Adipocyte (in vitro differentiated cells): ENCODE measurements around the gene CXCL8.
"Not testable (repeated sequence)": the region's sequence is repeated elsewhere in the genome, so short reads cannot be mapped to it uniquely, and the experiment has no call there.

Experiments used
- DNase-seq: peaks from one replicate; pipeline ENCODE4 v3.0.0-alpha.2; 2015; ENCODE audit warnings: low read depth
- H3K27me3 ChIP-seq: replicated peaks from 2 replicates; pipeline ENCODE4 v1.7.0; 2013; ENCODE audit warnings: mild to moderate bottlenecking, low read length, moderate library complexity; ENCODE audit not compliant: control insufficient read depth, insufficient read depth
- H3K36me3 ChIP-seq: 2 replicates; pipeline ENCODE4 v1.7.0; 2013; ENCODE audit warnings: low read length, mild to moderate bottlenecking, moderate library complexity; ENCODE audit not compliant: control insufficient read depth, insufficient read depth, severe bottlenecking
- H3K4me1 ChIP-seq: 2 replicates; pipeline ENCODE4 v1.7.0; 2013; ENCODE audit warnings: mild to moderate bottlenecking, low read length, moderate library complexity; ENCODE audit not compliant: control insufficient read depth, insufficient read depth
- H3K4me3 ChIP-seq: 2 replicates; pipeline ENCODE4 v1.7.0; 2013; ENCODE audit warnings: mild to moderate bottlenecking, low read length, moderate library complexity
- H3K9ac ChIP-seq: 2 replicates; pipeline ENCODE4 v1.7.0; 2013; ENCODE audit warnings: mild to moderate bottlenecking, low read length, moderate library complexity
- H3K9me3 ChIP-seq: 2 replicates; pipeline ENCODE4 v1.7.0; 2013; ENCODE audit warnings: mild to moderate bottlenecking, low read length, moderate library complexity; ENCODE audit not compliant: control insufficient read depth

CXCL8 gene

DNA sequence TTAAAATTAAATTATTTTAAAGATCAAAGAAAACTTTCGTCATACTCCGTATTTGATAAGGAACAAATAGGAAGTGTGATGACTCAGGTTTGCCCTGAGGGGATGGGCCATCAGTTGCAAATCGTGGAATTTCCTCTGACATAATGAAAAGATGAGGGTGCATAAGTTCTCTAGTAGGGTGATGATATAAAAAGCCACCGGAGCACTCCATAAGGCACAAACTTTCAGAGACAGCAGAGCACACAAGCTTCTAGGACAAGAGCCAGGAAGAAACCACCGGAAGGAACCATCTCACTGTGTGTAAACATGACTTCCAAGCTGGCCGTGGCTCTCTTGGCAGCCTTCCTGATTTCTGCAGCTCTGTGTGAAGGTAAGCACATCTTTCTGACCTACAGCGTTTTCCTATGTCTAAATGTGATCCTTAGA lies at the start of gene CXCL8:
CXCL8 (plus strand) TSS at position 217 of the 426 bp plus-strand sequence; CDS start at position 307, 90 bp downstream.
- Histone ChIP-seq H3K9ac (no peak within 1 kb of the TSS), H3K9me3 (no peaks in the 10 kb centered on the region), H3K36me3 (no peaks in the 10 kb centered on the region), H3K27me3 (no peaks in the 10 kb centered on the region), H3K4me3 (peak within 1 kb of the TSS; percentile 35), H3K4me1 (peaks cover 2% of the 10 kb centered on the region)
- DNase-seq: peak; percentile 62

DNA sequence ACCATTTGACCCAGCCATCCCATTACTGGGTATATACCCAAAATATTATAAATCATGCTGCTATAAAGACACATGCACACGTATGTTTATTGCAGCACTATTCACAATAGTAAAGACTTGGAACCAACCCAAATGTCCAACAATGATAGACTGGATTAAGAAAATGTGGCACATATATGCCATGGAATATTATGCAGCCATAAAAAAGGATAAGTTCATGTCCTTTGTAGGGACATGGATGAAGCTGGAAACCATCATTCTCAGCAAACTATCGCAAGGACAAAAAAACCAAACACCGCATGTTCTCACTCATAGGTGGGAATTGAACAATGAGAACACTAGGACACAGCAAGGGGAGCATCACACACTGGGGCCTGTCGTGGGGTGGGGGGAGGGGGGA lies 49.2 kb upstream of the CXCL8 start:
- H3K9me3 ChIP-seq, DNase-seq, H3K36me3 ChIP-seq, H3K27me3 ChIP-seq, H3K4me3 ChIP-seq, H3K9ac ChIP-seq, H3K4me1 ChIP-seq: not testable (repeated sequence)

DNA sequence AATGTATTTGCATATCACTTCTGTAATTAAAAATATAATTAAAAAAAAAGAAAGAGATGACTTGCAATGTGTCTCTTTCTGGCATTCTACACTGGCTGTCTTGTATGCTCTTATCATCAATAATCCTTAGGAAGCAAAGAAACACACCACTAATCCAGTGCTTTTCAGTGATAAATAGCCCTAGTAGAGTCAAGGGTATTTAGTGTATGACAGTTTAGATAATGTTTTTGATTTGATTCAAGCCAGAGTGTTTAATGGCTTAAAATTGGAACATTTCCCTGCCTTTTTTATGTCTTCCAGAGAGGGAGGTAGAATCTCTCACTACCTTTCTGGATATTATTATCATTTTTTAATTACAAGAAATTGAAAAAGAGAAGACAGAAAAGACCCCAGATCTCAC lies 48.6 kb upstream of the CXCL8 start:
- H3K9ac ChIP-seq: no peak overlapping the region
- no peaks in the 10 kb centered on the region for H3K9me3 ChIP-seq
- no peaks in the 10 kb centered on the region for H3K36me3 ChIP-seq
- DNase-seq: no peak
- no peak overlapping the region for H3K4me3 ChIP-seq
- no peaks in the 10 kb centered on the region for H3K27me3 ChIP-seq
- peaks cover 9% of the 10 kb centered on the region for H3K4me1 ChIP-seq

DNA sequence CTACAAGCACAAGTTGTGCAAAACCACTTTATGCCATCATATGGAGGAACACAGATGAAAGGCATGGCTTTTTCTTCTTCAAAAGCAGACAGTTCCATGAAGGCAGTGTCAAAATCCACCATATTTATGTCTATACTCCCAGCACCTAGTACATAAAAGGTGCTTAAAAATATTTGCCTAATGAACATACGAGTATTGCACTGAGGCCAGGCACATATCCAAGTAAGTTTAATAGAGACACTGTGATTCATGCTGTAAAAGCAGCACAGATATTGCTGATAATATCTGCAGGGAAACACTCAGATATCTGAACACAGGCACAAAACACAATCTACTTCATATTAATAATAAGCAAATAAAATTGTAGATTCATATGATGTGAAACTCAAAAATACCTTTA lies 48.1 kb upstream of the CXCL8 start:
- Histone ChIP-seq H3K27me3 (no peaks in the 10 kb centered on the region), H3K4me3 (no peak overlapping the region), H3K36me3 (no peaks in the 10 kb centered on the region), H3K9ac (no peak overlapping the region), H3K9me3 (no peaks in the 10 kb centered on the region), H3K4me1 (peaks cover 9% of the 10 kb centered on the region)
- no peak for DNase-seq

DNA sequence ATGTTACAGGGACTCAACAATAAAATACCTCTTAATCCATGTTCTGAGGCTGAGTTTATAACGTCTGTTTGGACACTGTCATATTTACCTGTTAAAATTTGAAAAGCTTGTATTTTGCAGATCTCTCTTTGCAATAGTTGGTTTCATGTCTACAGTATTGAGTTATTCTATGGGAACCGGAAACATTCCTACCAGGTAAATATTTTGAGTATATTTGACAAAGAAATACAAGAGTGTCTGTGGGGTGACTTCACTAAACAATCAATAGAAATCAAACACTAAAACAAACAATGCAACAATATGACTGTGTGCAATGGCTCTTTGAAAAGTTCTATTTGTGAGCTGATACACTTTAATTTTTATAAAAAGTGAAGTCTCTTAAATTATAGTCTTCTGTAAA lies 47.7 kb upstream of the CXCL8 start:
- Histone ChIP-seq H3K4me3 (no peak overlapping the region), H3K27me3 (no peaks in the 10 kb centered on the region), H3K4me1 (peaks cover 9% of the 10 kb centered on the region), H3K9me3 (no peaks in the 10 kb centered on the region), H3K9ac (no peak overlapping the region), H3K36me3 (no peaks in the 10 kb centered on the region)
- DNase-seq: no peak

DNA sequence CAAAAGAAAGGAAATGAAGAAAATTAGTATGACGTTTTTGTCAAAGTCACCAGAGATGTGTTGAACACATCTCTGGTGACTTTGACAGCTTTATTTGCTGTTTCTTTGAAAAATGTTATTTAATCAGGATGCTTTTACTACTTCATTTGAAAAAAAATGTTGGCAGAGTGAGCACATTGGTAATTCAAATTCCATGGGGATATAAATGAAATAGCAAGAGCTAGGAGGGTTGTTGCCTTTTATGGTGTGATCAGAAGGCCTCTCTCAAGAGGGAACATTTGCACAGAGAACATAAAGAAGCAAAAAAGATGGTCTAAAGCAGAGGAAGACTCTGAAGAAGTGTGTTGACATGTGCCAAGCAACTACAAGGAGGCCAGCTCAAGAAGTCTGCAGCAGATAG lies 46.6 kb upstream of the CXCL8 start:
- peak; percentile 58 for DNase-seq
- no peaks in the 10 kb centered on the region for H3K36me3 ChIP-seq
- H3K4me3 ChIP-seq: no peak overlapping the region
- no peaks in the 10 kb centered on the region for H3K9me3 ChIP-seq
- no peak overlapping the region for H3K9ac ChIP-seq
- H3K27me3 ChIP-seq: no peaks in the 10 kb centered on the region
- peaks cover 14% of the 10 kb centered on the region for H3K4me1 ChIP-seq

DNA sequence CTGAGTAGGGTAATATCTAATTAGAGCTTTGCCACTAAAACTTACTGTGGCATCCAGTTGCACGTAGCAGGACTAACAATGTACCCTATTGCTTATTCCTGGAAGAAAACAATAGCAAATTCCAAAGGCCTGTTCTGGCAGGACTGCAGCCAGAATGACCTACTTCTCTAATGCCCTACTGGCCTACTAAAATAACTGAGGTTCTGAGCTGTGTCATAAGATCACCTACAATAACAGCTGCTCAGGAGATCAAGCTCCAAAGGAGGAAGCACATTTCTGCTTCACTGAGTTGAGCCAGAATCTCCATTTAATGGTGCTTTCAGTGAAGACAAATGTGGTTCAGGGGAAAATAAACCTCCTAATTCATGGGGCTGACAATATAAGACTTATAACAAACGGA lies 42.2 kb upstream of the CXCL8 start:
- DNase-seq: peak; percentile 61
- Histone ChIP-seq H3K36me3 (no peaks in the 10 kb centered on the region), H3K9me3 (no peaks in the 10 kb centered on the region), H3K4me3 (no peak overlapping the region), H3K9ac (no peak overlapping the region), H3K4me1 (peaks cover 11% of the 10 kb centered on the region), H3K27me3 (no peaks in the 10 kb centered on the region)

DNA sequence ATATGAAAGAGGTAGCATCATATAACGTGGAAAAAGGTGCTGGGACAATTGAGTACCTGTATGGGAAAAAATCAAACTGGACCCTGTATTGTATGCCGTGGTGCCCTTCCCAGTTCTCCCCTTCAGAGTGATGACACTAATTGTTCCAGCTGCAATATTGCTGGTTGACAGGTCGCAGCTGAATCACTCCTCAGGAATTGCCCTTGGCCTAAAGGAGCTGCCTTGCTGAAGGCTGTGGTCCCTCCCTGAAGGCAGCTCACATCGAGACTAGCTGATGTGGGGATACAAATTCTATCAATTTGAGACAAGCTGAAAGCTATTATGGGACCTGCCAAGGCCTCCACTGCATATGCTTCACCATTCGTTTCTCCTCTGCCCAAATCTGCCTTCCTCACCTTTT lies 39.3 kb upstream of the CXCL8 start:
- no peak for DNase-seq
- Histone ChIP-seq H3K36me3 (no peaks in the 10 kb centered on the region), H3K9ac (no peak overlapping the region), H3K4me3 (no peak overlapping the region), H3K9me3 (no peaks in the 10 kb centered on the region), H3K27me3 (no peaks in the 10 kb centered on the region), H3K4me1 (peaks cover 38% of the 10 kb centered on the region)

DNA sequence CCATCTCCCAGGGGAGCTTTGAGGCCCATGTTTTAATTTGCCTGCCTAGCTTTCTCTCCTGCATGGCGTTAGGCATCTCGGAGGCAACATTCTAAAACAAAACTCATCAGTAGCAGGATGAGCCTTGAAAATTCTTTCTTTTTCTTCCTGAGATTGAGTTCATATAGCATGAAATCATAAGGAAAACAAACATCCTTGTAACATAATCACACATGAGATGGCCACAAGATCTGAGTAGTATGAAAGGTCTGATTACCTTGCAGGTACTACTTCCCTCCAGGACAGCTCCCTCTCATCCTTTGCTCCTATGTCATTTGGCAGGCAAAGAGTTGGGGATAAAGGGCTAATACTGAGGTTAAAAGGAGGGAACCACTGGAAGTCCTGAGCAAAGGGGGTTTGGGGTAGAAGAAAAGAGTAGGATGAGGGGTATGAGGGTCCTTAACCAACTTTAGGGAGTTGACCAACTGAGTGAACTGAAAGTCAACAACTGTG lies 37.5 kb upstream of the CXCL8 start:
- Histone ChIP-seq H3K9ac (no peak overlapping the region), H3K4me3 (no peak overlapping the region), H3K27me3 (no peaks in the 10 kb centered on the region), H3K9me3 (no peaks in the 10 kb centered on the region), H3K36me3 (no peaks in the 10 kb centered on the region), H3K4me1 (peaks cover 44% of the 10 kb centered on the region)
- DNase-seq: no peak

DNA sequence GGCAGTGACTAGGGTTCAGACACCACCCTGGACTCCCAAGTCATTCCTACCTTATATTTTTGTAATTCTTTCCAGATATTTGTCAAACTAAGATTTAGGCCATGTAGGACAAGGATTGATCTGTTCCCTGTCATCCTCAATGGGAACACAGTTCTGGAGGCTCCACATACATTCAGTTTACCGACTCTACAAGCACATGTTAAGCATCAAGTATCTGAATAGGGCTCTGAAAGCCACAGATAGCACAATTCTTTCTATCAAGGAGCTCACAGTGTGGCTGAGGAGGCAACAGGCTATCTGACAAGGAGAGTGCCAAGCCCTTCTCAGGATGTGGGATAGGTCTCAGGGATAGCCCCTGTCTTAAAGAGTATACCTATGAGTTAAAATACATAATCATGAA lies 37.0 kb upstream of the CXCL8 start:
- DNase-seq: no peak
- Histone ChIP-seq H3K4me1 (peaks cover 45% of the 10 kb centered on the region), H3K27me3 (no peaks in the 10 kb centered on the region), H3K9me3 (no peaks in the 10 kb centered on the region), H3K9ac (no peak overlapping the region), H3K36me3 (no peaks in the 10 kb centered on the region), H3K4me3 (no peak overlapping the region)

DNA sequence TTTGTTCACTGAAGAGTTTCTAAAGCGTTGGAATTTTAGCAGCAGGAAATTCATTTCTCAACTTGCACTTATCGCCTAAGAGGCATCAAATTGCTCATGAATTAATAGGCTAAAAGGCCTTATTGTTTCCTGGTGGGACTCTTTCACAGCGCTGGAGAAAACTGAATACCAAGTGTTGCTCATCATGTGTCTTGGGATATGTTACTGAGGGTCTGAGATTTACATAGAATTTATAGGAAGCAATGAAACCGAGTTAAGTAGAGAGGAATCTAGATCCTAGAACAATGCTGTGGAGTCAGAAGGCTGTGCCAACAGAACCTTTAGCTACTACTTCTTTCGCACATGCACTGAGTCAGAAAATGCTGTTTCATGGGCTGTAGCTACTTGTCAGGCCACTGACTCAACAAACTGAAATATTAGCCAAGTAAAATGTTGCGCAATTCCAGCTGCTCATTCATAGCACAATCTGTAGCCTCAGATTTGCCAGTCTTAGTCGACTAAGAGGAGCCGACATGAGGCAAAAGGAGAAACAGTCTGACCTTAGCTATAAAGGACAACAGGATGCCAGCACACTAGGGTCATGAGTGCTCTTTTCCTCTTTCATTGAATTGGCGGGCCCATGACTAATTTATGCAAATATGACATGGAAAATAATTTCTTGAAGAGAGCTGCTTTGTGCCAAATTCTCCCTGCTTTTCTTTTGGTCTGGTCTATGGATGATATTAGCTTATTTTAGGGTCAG lies 35.9 kb upstream of the CXCL8 start:
- Histone ChIP-seq H3K9me3 (no peaks in the 10 kb centered on the region), H3K36me3 (no peaks in the 10 kb centered on the region), H3K27me3 (no peaks in the 10 kb centered on the region), H3K9ac (peak overlapping the region; percentile 25), H3K4me1 (peaks cover 47% of the 10 kb centered on the region), H3K4me3 (peak overlapping the region; percentile 8)
- peak; percentile 99 for DNase-seq

DNA sequence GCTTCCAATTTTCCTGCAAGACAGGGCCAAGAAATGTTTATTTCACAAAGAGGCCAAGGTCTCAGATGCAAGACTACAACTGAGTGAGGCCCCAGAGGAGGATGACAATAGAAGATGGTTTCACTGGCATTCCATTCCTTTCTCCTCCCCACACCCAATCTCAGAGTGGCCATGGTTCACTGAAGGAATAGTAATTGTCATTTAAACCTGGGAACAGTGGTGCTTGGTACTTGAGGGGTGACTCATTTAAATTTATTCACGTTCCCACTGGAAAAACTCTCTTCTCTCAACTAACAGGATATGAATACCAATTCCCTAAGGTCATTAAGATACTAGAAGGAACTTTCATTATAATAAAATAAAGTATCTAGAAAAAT lies 35.3 kb upstream of the CXCL8 start:
- no peaks in the 10 kb centered on the region for H3K9me3 ChIP-seq
- peaks cover 47% of the 10 kb centered on the region for H3K4me1 ChIP-seq
- H3K4me3 ChIP-seq: peak overlapping the region; percentile 8
- no peaks in the 10 kb centered on the region for H3K36me3 ChIP-seq
- H3K27me3 ChIP-seq: no peaks in the 10 kb centered on the region
- DNase-seq: peak; percentile 56
- H3K9ac ChIP-seq: peak overlapping the region; percentile 25
